GM13977 (cell line): ENCODE data around the gene PRSS53.

ENCODE experiments used
- DNase-seq: peaks from one replicate; pipeline ENCODE4 v3.0.0; 2012; ENCODE audit warnings: low spot score
- CTCF ChIP-seq: IDR thresholded peaks from 2 replicates; pipeline ENCODE4 v1.5.1; 2012; ENCODE audit warnings: mild to moderate bottlenecking, control low read depth; ENCODE audit not compliant: insufficient read depth; ENCODE audit errors: extremely low read depth, missing control alignments
- in situ Hi-C: fragments of 300-500 bp; cut with MboI; formaldehyde crosslinking; loops from one replicate; pipeline ENCODE4 v1.12.0; 2022; ENCODE audit warnings: low sequenced_read_pairs, low pct_unique_long_range_greater_than_20kb, mixed read lengths, inconsistent platforms; ENCODE audit not compliant: unreplicated experiment

The PRSS53 gene

GRCh38 chr16:31085873-31086628, 2.7 kb downstream of the PRSS53 start:
- no peak for TF ChIP-seq CTCF
- in situ Hi-C loops, result no loop called here
- DNase-seq, result no peak

GRCh38 chr16:31085411-31085810, 3.3 kb downstream of the PRSS53 start:
- TF ChIP-seq CTCF, result no peak
- in situ Hi-C loops, result no loop called here
- no peak for DNase-seq

- no peak for TF ChIP-seq CTCF
- no peak for DNase-seq
- in situ Hi-C loops, result no loop called here
Measured at GRCh38 chr16:31084584-31085302, 4.0 kb downstream of the PRSS53 start.

- no peak for TF ChIP-seq CTCF
- in situ Hi-C loops, result no loop called here
- DNase-seq, result no peak
Measured at GRCh38 chr16:31083981-31084380, 4.8 kb downstream of the PRSS53 start.

- in situ Hi-C loops, result no loop called here
- DNase-seq, result no peak
- no peak for TF ChIP-seq CTCF
Measured at GRCh38 chr16:31083556-31083955, 5.2 kb downstream of the PRSS53 start.

- no peak for TF ChIP-seq CTCF
- in situ Hi-C loops, result no loop called here
- DNase-seq, result no peak
Measured at GRCh38 chr16:31083081-31083480, 5.7 kb downstream of the PRSS53 start.
